Measurements from ENCODE around the gene IFNAR1.

Gene IFNAR1

DNA sequence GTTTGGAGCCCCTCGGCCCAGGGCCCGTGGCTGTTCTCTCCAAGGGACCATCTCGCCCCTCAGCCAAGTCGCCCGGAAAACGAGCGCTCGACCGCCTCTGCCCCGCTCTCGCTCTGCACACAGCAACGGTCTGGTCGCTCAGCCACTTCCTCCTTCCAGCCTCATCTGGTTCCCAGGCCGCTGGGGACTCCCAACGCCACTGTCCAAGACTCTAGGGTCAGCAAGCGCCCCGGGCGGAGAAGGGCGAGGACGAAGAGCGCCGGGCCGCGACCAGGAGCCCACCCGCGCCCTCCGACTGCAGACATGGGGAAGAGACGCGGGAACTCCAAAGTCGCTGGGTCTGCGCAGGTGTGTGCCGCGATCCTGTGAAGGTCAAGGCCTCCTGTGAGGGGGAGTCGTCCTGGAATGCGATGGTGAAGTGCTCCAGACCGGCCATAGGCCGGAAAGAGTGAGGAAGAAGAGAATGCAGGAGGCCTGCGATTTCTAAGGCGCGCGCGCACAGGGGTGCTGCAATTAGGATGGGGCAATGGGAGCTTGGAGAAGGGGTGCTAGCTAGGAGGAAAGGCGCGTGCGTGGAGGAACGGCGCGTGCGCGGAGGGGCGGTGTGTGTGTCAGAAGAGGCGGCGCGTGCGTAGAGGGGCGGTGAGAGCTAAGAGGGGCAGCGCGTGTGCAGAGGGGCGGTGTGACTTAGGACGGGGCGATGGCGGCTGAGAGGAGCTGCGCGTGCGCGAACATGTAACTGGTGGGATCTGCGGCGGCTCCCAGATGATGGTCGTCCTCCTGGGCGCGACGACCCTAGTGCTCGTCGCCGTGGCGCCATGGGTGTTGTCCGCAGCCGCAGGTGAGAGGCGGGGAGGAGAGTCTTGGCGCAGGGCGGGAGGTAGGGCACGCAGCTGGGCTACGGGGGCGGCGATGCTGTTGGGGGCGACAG lies at the start of gene IFNAR1:
TSS of gene IFNAR1 (plus strand) at position 680 of the 931 bp plus-strand sequence. CDS start at position 766, 86 bp downstream.
- peak; percentile 98 for DNase-seq (ENCODE audit: low spot score)

DNA sequence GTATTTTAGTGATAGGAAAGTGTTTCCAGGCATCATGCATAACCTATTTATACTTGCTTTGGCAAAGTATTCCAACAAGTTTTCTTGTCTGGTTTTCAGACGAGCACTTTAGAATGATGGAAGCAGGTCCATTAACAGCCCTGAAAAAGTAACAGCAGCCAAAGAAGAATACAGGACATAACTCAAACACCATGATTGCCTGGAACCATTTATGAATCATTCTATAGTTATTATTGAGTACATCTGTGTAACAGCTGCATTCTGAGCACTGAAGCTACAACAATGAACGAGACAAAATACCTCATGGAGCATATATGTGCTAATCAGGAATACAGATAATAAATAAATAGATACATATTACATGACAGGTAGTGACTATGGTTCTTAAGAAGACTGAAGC lies 46.0 kb upstream of the IFNAR1 start:
- DNase-seq (ENCODE audit: low spot score), result no peak

DNA sequence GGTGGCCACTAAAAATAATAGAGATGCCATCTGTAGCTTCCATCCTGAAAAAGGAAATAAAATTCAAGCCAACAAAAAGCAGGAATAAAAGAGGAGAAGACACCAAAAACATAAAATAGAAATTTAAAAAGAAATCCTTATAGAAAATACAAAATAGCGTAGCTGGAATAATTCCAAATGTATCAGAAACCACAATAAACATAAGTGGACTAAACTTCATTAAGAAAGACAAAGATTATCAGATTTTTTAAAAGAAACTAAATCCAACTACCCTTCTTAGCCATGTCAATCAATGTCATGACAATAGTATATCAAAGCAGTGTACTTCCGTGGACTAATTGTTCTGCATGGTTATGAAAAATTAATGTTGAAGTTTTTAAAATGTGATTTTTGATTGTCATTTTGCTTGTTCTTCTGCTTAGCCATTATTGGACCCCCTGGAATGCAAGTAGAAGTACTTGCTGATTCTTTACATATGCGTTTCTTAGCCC lies 45.4 kb upstream of the IFNAR1 start:
- no peak for DNase-seq (ENCODE audit: low spot score)

- no peak for DNase-seq (ENCODE audit: low spot score)
Measured at GRCh38 chr21:33281096-33281652, 43.6 kb upstream of the IFNAR1 start.

GRCh38 chr21:33283203-33283602 lies 41.6 kb upstream of the IFNAR1 start:
- no peak for DNase-seq (ENCODE audit: low spot score)

DNA sequence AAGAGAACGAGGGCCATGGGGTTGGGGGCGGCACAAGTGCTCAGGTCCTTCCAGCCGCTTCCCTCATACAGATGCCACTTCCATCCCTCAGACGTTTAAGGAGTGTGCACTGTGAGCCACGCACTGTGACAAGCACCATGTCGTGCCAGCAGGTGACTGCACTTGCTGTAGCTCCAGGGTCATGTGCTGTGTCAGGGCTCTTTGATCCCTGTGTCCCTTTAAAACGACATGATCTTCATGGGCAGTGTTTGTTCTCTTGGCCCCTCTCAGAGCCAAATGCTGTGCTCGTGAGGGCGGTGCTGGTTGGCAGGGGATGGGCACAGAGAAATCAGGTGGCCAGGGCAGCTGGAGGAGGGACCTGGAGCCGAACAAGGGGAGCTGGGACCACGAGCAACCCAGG lies 38.7 kb upstream of the IFNAR1 start:
- no peak for DNase-seq (ENCODE audit: low spot score)

GRCh38 chr21:33286600-33287456 lies 37.9 kb upstream of the IFNAR1 start:
- no peak for DNase-seq (ENCODE audit: low spot score)

- DNase-seq (ENCODE audit: low spot score), result no peak
Measured at GRCh38 chr21:33289199-33289819, 35.5 kb upstream of the IFNAR1 start.

GRCh38 chr21:33290441-33290840 lies 34.3 kb upstream of the IFNAR1 start:
- no peak for DNase-seq (ENCODE audit: low spot score)

- no peak for DNase-seq (ENCODE audit: low spot score)
Measured at GRCh38 chr21:33291686-33292085, 33.1 kb upstream of the IFNAR1 start.

- DNase-seq (ENCODE audit: low spot score), result no peak
Measured at GRCh38 chr21:33292724-33293123, 32.0 kb upstream of the IFNAR1 start.

DNA sequence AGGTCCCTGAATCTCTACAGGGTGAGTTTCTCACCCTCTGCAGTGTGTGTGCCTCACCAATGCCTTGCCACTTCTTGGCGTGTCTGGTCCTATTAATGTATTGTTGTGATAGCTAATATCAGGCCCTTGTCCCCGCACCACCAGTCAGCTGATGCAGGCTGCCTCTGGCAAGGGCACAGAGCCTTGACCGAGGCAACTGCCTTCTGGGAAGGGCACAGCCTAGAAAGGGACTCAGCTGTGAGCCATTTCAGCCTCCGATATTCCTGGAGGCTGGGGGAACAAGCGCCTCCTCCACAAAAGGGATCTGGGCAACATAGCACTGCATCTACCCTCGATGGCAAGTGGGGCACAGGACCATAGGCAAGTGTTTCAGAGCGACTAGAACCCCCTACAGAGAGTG lies 31.6 kb upstream of the IFNAR1 start:
- DNase-seq (ENCODE audit: low spot score), result no peak

GRCh38 chr21:33293811-33294216 lies 31.0 kb upstream of the IFNAR1 start:
- no peak for DNase-seq (ENCODE audit: low spot score)

GRCh38 chr21:33296156-33296555 lies 28.6 kb upstream of the IFNAR1 start:
- no peak for DNase-seq (ENCODE audit: low spot score)

DNA sequence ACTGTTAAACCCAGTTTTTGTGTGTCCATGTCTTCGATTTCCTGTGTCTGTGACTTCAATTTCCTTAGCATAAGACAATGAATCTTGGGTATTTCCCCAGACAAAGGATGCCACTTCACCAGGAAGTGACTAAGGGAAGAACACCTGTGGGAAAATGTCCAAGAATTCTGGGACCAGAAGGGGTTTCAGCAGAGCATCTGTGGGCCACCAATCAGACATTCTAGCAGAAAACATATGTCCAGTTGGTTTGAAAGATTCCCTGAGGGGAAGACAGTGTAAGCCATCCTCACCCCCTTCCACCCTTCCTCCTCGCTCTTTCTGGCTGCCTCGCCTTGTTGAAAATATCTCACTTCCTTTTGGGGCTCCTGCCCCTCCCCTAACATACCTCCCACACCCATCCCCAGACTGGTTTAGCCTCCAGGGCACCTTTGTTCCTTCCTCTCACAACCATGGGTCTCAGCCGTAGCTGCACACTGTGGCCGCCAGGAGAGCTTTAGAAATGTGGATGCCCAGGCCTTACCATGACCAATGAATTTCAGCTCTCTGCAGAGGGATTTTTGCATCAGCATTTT lies 25.5 kb upstream of the IFNAR1 start:
- no peak for DNase-seq (ENCODE audit: low spot score)

GRCh38 chr21:33300701-33301631 lies 23.8 kb upstream of the IFNAR1 start:
- DNase-seq (ENCODE audit: low spot score), result no peak

DNA sequence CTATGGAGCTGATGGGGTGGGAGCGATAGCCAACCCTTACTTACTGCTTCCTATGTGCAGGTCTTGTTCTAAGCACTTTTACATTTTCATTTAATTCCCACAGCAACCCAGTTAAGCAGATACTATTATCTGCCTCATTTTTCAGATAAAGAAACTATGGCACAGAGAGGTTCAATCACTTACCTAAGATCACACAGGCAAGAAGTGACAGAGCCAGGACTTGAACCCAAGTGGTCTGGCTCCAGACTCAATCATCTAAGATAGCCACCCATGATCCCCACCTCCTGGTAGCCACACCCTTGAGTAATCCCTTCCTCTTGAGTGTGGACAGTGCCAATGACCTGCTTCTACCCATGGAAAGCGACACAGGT lies 23.2 kb upstream of the IFNAR1 start:
- no peak for DNase-seq (ENCODE audit: low spot score)

DNA sequence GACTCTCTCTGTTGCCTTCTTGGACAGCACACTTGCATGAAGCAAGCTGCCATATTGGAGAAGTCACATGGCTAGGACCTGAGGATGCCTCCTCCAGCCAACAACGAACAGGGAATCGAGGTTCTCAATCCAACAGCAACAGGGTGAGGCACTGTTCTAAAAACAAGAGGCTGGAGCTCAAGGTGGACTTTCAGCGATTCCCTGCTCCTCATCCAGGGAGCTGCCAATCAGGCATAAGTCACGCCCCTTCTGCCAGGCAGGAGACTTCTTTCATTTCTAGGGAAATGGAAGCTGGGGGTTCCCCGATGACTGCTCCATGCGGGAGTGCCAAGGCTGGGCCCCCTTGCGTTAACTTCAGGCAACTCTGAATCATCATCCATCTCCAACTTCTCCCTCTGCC lies 22.7 kb upstream of the IFNAR1 start:
- no peak for DNase-seq (ENCODE audit: low spot score)

- no peak for DNase-seq (ENCODE audit: low spot score)
Measured at GRCh38 chr21:33302796-33303195, 22.0 kb upstream of the IFNAR1 start.

DNA sequence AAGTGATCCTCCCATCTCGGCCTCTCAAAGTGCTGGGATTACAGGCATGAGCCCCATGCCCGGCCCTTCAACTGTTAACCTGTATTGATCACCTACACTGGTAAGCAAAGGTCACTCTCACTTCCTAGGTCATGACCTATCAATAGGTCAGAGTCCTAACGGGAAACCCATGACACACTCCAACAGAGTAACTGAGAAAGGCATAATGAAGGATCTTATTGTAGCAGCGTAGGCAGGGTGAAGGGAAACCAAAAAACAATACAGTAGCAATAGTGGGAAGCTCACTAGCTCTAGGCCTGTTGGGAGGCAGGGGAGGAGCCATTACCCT lies 19.5 kb upstream of the IFNAR1 start:
- no peak for DNase-seq (ENCODE audit: low spot score)

- DNase-seq (ENCODE audit: low spot score), result no peak
Measured at GRCh38 chr21:33305938-33306337, 18.8 kb upstream of the IFNAR1 start.
